DMS153 treated with DMSO at 0.1 percent for 48 hours (cell line): ENCODE data around the gene GYPB.
"Not testable (repeated sequence)": the region's sequence is repeated elsewhere in the genome, so short reads cannot be mapped to it uniquely, and the experiment has no call there.

Experiments used
- DNase-seq: peaks from one replicate; lab custom pipeline; 2025; ENCODE audit not compliant: unreplicated experiment; lab: John Stamatoyannopoulos, UW

The GYPB gene

DNA sequence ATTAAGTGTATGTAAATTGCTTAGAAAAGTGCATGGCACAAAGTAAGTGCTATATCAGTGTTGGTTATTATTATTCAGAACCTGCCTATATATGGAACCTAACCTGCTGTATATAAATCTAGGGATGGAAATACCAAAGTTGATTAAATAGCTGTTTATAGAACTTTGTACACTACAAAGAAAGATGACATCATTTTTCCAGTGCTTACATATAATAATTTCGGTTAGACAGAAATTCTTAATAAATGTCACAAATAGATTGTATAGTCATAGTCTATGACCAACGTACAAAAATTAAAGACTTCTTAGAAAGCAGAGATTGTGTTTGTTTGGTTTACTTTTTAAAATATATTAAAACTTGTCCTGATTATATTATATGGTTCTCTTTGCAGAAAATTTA is 4.4 kb downstream of the GYPB start:
- DNase-seq = no peak

DNA sequence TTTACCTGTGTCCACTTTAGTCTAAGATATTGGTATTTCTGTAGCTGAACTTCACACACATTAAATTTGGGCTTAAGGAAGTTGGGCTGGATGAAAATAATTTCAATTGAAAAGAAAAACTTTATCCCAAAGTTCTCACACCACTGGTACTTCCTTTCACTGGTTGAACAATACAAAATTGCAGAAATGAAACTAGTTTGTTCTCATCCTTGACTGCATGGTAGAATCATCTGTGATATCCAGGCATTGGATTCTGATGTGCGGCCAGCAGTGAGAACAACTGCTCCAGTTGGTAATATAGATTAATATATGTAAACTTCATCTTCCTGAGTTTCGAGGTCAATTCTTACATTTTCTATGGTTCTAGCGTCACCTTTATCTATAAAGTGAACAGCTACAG is 10.6 kb downstream of the GYPB start:
- not testable (repeated sequence) for DNase-seq

DNA sequence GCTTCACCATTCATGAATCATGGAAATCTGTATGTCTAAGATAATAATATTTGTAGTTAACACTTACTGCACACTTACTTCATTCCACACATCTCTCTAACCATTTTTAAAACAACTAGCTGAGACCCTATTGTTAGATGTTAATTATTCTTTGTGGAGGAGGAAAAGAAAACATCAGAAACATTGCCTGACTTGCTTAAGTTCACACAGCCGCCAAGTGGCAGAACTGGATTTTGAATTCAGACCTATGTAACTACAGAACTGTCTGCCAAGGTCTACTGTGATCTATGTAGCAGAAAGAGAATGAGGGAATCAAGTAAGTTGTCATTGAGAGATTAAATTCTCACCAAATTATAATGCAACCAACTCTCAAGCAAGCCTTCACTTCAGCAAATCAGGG is 11.2 kb downstream of the GYPB start:
- not testable (repeated sequence) for DNase-seq

DNA sequence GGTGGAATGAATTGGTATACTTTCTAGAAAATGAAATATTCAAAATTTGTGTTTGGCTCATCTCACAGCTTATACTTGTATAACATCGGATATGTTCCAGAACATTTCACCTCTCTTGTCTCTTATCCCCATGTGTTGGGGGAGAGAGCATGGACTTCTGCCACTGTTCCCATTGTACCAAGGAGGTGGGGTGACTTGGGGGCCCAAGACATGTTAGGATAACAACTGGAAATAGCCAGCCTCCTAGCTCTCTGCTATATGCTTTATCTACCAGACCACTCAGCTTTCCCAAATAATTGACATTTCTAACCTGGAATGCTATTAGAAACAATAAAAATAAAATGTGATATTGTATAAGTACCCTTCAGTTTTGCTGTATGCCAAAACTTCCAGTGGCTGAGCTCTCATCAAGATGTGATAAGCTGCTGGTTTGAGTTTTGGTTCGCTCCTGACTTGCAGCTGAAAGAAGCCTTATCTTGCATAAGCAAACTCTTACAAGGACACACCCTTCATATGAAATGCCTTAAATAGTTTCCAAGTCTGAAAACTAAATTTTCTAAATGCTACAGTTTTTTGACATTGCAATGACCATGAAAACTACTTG is 12.9 kb downstream of the GYPB start:
- not testable (repeated sequence) for DNase-seq

DNA sequence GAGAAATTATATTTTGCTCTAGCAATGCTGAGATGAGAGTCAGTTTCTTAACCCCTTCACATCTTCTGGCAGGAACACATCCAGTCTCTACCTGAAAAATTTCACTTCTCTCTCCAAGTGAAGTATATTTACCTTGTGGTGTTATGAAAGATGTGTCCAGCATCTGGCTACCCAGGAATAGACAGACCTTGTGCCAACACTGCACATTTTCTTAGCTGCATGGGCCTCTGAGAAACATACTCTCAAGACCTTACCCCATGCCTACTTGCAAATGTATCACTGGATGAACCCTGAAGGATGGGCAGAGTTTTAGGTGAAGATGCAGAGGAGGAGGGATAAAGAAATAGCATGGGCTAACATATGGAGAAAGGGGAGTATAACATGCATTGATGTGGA is 13.6 kb downstream of the GYPB start:
- DNase-seq = not testable (repeated sequence)

DNA sequence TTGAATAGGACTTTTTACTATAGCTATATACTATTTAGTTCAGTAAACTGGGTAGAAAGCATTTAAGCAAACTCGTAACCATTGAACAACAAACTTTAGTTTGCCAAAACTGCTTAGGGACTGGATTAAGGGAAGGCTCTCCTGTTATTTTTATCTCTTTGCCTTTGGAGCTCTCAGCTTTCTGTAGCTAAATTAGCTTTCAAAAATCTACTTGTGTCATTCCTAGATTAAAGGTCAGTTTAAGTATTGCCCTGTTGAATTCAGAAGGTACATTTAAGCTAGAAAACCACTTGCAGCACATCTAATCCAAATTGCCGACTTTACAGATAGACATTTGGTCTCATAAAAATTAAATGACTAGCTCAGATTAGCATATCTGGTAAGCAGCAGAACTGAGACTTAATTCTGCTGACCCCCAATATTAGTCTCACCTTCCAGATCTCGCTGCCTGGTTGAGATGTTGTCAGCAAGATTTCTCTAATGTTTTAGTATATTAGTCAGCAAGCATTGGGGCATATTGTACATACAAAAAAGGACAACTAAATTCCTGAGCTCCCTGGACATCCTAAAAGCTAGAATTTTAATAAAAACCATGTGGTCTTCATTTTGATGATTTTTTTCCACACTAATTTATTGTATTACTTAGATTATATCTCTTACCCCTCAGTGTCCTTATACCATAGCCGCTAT is 14.2 kb downstream of the GYPB start:
- not testable (repeated sequence) for DNase-seq

DNA sequence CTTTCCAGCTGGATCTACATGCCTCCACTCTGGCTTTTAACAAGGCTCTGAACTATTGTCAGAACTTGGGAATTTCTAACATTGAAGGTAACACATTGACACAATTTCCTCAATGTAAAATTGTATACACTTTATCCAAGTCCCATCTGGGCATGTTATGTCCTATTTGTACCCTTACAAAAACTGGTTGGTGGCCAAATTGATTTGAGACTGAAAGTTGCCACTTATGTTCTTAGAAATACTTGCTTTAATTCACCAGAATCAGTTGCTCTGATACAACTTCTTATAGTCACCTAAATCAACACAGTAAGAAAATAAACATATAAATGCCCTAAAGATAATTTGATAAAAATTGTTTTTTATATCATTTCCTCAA is 15.3 kb downstream of the GYPB start:
- not testable (repeated sequence) for DNase-seq

DNA sequence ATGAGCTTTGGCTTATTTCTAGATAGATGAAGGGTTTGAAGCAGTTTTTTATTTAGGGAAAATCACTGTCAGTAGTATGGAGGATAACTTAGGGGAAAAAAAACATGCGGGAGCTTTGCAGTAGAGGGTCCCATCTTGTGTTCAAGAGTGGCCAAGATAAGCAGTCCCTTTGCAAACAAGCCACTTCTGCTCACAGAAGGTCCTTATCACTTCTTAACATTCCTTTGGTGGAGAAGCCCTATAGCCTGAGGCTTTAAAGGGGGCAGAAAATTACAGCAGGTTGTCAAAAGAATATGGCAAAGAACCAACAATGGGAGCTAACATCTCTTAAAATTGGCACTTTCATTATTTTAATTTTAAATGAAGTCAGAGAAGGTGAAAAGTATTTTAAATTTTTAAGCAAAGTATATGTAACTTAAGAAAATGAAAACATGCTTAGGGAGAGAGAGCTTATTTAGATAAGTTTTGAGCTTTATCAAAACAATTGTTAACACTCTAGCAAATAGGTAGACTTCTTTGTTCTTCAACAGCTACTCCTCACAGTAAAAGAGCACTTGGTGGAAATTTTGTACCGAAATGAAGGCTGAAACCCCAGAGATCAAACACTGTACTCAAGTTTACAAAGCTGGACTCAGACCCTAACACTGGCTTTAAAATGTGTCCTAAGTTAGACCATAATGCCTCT is 15.8 kb downstream of the GYPB start:
- not testable (repeated sequence) for DNase-seq

DNA sequence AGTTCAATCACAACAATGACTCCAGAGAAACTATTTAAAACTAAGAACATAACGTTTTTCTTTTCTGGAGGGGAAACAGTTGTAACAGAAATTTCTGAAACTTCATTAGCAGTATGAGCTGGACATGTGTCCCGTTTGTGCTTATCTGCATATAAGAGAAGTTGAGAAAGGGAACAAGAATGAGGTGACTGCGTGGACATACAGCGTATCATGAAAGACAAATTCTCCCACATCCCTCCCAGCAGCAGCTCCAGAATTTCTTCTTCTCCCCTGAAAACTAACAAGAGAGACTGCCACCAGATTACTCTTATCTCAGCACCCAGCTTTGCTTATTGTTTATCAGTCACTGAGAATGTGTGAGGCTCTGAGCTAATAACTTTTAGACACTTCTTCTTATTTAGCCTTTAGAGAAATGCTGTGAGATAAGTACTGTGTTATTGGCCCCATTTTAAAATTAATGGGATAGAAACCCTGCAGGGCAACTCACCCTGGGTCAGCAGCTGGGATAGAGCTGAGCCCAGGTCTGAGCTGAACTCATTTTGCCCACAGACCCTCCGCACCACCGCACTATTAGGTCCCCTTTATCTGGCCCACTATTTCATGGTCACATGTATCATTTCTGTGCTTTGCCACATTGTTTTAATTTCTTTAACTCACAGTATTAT is 18.7 kb downstream of the GYPB start:
- not testable (repeated sequence) for DNase-seq

DNA sequence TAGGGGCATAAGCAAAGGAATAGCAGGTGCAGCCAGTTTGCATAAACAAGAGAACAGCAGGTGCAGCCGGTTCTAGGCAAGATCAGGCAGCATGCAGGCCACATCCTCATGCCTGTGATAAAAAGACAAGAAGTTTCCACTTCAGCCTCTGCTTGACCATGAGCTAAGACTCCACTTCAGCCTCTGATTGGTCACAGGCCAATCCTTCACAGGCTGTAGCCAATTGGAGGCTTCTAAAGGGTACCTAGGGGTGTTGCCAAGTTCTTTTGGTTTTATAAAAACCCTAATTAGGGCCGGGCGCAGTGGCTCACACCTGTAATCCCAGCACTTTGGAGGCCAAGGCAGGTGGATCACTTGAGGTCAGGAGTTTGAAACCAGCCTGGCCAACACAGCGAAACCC is 23.0 kb downstream of the GYPB start:
- DNase-seq = not testable (repeated sequence)

DNA sequence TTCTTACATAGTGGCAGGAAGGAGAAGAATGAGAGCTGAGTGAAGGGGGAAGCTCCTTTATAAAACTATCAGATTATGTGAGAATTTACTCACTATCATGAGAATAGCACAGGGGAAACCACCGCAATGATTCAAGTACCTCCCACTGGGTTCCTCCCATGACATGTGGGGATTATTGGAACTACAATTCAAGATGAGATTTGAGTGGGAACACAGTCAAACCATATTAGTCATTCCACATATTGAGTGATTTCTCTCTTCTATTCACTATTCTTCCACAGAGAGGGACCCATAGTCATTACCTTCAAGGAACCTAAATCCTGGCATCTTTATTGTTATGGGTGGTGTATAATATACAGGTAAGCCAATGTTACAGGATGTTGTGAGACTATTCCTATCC is 27.4 kb downstream of the GYPB start:
- DNase-seq = not testable (repeated sequence)

DNA sequence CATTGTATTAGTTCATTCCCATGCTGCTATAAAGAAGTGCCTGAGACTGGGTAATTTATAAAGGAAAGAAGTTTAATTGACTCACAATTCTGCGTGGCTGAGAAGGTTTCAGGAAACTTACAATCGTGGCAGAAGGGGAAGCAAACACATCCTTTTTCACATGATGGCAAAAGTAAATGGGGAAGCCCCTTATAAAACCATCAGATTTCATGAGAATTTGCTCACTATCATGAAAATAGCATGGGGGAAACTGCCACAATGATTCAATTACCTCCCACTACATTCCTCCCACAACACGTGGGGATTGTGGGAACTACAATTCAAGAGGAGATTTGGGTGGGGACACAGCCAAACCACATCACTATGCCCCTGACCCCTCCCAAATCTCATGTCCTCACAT is 28.5 kb downstream of the GYPB start:
- DNase-seq = not testable (repeated sequence)

DNA sequence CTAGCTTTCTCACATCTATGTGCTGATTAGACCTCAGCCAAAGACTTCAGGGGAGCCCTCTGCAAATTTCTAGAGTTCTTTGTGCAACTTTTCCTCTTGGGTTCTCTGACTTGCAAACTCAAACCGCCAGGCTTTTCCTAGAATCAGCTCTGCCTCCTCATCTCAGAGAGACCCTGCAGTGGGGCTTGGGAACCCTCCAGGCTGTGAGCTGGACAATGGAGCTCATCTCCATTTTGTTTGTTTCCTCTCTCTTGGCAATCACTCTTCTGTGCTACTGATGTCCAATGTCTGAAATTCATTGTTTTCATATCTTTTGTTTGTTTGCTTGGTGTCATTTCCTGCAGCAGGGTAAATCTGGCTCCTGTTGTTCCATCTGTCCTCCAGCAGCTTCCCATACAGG is 33.0 kb downstream of the GYPB start:
- no peak for DNase-seq

DNA sequence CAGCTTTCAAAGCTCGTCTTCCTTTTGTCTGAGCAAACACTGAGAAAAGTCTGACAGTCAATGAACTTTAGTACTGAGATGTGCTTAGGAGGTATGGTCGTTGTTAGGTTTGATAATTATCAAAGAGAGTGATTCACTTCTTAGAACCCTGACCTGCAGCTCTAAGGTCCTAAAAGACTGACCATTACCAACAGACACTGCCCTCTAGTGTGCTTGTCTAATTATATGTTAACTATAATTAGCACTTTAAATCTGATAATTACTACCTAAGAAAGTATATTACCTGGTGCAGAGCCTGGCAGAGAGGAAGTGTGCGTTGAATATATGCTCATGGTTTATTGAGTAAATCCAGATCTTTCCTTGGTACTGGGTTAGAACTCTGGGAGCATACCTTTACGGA is 38.4 kb downstream of the GYPB start:
- DNase-seq = not testable (repeated sequence)

DNA sequence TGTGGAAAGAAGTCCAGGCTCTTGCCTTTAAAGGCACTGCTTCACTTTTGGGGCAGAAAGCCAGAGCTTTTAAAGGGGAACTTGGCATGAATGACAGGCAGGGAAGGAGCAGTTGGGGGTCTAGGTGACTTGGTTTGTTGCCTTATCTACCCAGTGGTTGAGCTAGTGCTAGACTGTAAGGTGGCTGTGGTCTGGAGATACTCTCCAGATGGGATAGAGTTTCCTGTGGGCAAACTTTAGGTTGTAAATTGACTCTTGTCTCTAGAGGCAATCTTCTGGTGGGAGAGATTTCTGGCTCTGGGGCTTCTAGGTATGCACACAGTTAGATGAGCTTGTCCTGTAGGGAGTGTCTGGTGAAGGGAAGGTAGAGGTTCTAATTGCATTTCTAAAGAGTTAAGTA is 43.7 kb downstream of the GYPB start:
- DNase-seq = not testable (repeated sequence)

DNA sequence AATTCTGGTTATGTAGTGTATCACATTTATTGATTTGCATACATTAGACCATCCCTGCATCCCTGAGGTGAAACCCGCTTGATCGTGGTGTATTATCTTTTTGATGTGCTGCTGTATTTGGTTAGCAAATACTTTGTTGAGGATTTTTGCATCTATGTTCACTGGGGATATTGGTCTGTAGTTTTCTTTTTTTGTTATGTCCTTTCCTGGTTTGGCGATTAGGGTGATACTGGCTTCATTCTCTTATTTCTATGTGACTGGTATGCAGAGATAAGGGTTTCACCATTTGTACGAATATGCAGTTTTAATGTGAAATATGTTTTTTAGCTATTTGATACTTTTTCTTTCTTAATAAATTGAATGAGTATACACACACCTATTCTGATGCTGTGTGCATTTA is 45.2 kb downstream of the GYPB start:
- DNase-seq = not testable (repeated sequence)

DNA sequence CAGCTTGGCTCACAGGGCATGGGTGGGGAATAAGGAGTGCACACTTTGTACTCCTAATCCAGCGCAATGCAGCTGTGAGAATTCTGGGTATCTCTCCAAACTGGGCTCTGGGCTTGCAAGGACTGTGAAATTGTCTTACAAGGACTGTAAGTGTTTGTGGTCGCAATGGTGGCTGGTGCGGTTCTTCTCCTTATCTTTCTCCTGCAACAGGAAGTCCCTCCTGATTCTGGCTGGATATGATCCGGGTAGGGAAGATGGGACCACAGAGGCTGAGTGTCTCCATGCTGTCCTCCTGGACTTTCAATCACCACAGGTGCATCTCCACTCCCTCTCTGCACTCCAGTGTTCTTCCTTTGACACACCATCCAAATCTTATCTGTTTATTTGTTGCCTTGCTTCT is 58.1 kb downstream of the GYPB start:
- DNase-seq = no peak

DNA sequence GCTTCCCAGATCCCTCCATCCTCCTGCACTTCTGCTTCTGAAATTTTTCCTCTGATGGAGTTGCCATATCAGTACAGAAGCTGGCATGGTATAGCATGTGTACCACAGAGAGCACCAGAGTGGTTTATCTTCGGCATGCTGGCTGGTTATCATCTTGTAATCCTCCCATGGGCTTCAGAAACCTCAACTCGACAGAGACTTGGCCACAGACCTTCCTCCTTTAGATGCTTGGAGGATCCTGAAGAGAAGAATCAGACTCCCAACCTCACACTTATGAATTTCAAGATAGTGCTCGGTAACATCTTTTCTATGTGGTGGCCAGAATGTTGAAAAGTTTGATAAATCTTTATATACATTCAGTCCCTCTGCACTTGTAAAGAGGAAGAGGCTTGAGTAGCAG is 63.9 kb downstream of the GYPB start:
- DNase-seq = not testable (repeated sequence)

DNA sequence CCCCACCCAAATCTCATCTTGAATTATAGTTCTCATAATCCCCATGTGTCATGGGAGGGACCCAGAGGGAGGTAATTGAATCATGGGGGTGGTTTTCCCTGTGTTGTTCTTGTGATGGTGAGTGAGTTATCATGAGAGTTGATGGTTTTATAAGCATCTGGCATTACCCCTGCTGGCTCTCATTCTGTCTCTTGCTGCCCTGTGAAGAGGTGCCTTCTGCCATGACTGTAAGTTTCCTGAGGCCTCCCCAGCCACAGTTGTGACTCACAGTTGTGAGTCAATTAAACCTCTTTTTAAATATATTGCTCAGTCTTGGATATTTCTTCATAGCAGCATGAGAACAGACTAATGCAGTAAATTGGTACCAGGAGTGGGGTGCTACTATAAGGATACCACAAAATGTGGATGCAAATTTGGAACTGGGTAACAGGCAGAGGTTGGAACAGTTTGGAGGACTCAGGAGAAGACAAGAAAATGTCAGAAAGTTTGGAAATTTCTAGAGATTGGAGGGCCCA is 67.7 kb downstream of the GYPB start:
- DNase-seq = not testable (repeated sequence)

DNA sequence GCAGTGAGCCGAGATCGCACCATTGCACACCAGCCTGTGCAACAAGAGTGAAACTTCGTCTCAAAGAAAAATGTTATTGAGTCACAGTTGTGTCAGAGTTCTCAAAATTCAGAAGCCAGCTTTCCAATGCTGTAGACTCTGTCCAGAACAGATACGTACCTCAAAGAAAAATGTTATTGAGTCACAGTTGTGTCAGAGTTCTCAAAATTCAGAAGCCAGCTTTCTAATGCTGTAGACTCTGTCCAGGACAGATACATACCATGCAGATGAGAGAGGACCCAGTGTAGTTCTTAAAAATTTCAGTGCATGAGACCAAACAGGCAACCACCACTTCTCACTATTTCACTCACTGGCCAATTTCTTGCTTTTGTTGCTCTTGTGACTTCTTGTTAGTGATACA is 68.2 kb downstream of the GYPB start:
- DNase-seq = not testable (repeated sequence)

DNA sequence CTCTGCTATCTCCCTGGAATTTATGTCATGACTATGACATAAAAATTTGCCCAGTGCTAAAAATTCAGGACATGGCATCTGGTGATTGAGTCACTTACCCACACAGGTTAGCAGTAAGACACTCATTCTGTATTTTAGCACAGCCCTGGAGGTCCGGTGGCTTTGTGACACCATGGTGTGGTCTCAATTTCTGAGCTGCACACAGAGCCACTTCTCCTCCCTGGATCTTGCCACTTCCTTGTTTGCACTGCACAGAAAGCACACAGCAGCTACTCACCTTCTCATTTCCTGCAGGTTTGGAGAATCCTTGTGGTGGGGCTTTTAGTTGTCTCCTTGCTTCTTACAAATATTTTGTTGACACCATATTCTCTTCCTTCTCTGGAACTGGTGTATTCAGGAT is 69.0 kb downstream of the GYPB start:
- not testable (repeated sequence) for DNase-seq

DNA sequence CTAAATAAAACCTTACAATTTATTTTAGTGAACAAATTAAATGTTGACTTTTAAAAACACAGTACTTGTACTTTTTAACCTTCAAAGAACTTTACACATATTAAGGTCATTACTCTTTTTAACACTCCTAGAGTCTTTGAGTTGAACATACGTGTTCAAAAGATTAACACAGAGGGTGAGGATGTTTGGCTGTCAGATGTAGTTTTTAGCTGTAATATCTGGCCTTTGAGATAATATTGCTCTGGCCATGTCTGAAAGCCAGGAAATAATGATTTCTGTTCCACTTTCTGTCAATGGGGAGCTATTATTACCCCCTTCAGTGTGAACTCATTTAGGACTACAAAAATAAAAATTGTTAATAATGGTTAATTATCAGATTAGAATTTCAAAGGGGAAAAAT is 71.7 kb downstream of the GYPB start:
- not testable (repeated sequence) for DNase-seq
